Measurements from ENCODE around the gene SNX8.

SNX8 gene

DNA sequence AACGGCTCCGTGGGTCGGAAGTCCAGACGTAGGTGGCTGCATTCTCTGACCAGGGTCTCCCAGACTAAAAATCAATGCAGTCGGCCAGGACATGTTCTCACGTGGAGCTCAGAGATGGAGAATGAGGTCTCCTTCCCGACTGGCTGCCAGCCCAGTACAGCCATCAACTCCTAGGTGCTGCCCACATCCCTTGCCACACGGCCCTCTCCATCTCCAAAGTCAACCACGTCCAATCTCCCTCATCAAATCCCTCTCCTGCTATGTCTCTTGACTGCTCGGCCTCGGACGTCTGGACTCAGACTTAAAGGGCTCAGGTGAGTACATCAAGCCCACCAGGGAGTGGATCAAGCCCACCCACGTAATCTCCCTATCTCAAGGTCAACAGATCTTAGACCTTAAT lies 88.4 kb downstream of the SNX8 start:
- in situ Hi-C loops (cut with HindIII; ENCODE audit: low sequenced_read_pairs): no loop called here

GRCh38 chr7:2225336-2225735 lies 88.9 kb downstream of the SNX8 start:
- in situ Hi-C loops (cut with HindIII; ENCODE audit: low sequenced_read_pairs): no loop called here

DNA sequence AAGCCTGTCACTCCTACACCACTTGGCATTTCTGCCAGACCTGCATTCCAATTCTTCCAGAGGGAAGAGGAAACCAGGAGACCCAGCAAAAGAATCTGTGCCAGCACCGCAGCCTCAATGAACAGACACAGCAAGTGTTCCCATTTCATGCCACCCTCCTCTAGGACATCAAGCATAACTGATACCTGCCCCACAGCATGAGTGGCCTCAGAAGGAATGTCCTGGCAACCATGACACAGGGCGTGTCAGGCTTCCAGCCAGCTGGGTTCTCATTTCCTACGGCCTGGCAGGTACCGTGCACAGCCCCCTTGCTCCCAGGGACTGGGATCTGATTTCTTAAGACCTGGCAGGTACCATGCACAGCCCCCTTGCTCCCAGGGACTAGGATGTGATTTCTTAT lies 89.3 kb downstream of the SNX8 start:
- in situ Hi-C loops (cut with HindIII; ENCODE audit: low sequenced_read_pairs): no loop called here

DNA sequence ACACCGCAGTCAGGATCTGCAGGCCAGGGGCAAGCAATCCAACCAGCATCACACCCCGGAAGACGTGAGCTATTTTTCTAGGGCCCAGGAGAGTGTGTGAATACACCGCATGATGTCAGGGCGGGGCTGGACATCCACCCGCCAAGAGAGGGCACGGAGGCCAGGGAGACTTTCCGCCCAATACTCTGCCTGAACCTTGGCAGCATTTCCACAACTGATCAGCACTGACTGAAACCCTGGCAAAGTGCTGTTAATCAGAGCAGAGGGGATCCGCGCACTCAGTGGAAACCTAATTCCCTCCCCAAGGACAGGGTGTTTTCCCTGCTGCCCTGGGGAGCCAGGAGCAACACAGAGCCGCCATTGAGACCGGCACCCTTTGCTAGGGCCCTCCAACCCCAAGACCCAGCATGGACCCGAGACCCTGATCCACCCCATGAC lies 89.7 kb downstream of the SNX8 start:
- in situ Hi-C loops (cut with HindIII; ENCODE audit: low sequenced_read_pairs): no loop called here

GRCh38 chr7:2223321-2223720 lies 90.9 kb downstream of the SNX8 start:
- in situ Hi-C loops (cut with HindIII; ENCODE audit: low sequenced_read_pairs): no loop called here

GRCh38 chr7:2222516-2222915 lies 91.7 kb downstream of the SNX8 start:
- in situ Hi-C loops (cut with HindIII; ENCODE audit: low sequenced_read_pairs): no loop called here

DNA sequence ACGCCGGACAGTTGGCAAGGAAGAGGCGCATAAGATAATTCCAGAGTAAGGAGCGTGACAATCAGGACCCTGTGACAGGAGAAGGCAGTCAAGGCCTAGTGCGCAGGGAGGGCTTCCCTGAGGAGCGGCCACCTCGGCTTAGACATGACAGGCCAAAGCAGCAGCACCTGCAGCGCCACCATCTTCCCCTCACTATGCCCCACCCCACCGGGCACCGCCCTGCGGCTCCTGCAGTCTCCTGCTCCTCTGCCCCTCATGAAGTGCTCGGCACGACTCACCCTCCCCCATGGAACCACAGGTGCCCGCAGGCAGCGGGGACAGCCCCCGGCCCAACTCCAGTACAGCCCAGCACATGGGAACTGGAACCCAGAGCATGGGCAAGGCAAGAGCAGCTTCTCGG lies 93.3 kb downstream of the SNX8 start:
- in situ Hi-C loops (cut with HindIII; ENCODE audit: low sequenced_read_pairs): no loop called here

DNA sequence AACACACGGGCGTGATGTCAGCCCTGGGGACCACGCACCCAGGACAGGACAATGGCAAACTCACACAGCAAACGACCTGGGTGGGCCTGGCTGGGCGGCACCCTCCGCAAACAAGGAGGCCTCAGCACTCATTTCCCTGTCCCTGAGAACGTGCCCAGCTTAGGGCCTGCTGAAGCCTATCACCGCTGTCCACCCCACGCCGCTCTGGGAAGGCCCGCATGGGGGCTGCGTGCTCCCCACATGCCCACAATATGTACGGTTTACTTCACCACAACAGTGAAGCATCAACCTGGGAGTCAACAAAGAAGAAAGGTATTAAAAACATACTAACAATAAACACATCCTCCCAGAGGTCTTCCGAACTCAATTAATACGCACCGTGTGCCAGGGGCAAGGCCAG lies 93.7 kb downstream of the SNX8 start:
- in situ Hi-C loops (cut with HindIII; ENCODE audit: low sequenced_read_pairs): no loop called here

DNA sequence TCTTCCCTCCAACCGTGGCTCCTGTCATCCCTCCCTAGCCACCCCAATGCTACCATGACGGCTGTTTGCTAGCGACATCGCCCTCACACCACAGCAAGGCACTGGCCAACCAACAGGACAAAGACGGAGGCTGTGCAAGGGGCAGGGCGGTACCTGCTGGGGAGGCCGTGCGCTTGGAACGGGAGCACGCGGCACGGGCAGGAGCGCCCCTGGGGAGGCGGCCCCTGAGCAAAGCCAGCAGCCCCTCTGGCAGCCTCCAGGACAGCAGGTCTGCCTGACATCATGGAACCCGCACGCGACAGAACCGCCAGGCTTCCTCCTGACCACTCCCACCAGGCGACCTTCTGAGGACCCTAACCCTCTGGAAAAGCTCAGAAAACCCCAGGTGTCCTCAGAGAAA lies 94.2 kb downstream of the SNX8 start:
- in situ Hi-C loops (cut with HindIII; ENCODE audit: low sequenced_read_pairs): no loop called here

DNA sequence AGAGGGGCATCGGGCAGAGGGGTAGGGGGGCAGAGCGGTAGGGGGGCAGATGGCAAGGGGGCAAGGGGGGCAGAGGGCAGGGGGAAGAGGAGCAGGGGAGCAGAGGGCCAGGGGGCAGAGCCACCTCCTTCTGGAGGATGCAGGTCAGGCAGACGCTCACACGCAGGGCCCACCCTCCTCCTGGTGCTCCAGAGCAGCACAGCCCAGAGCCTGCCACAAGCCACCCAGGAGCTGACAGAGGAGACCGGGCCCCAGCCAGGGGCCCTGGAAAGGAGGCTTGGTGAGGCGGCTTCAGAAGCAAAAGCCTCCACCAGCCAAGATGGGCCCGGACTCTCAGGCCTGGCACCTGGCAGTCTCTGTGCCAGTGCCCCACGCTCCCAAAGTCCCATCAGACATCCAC lies 94.6 kb downstream of the SNX8 start:
- in situ Hi-C loops (cut with HindIII; ENCODE audit: low sequenced_read_pairs): no loop called here

DNA sequence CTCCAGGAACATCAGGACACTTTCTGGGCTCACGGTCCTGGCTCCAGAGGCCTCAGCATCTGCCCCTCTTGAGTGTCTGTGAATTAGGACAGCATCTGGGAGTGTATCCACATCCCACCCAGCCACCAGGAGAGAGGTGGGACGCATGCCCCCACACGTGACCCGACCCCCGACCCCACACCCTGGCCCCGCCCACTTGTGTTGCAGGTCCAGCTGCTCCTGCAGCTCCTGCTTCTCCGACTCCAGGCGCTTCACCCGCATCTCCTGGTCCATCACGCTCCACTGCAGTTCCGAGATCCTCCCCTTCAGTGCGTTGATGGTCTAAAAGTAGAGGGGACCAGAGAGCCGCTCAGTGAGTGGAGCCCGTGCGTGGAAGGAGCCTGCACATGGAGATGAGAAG lies 95.1 kb downstream of the SNX8 start:
- in situ Hi-C loops (cut with HindIII; ENCODE audit: low sequenced_read_pairs): no loop called here

DNA sequence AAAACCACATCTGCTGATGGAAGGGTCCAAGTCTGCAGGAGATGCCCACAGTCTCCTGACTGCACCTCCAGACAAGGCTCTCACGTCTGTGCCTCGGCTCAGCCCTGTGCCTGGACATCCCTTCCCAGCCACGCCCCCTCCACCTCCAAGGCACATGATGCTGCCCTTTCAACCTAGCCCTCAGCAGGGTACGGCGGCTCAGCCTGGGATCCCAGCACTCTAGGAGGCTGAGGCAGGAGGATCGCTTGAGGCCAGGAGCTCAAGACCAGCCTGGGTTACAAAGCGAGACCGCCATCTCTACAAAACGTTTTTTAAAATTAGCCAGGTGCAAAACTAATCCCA lies 95.8 kb downstream of the SNX8 start:
- in situ Hi-C loops (cut with HindIII; ENCODE audit: low sequenced_read_pairs): no loop called here

DNA sequence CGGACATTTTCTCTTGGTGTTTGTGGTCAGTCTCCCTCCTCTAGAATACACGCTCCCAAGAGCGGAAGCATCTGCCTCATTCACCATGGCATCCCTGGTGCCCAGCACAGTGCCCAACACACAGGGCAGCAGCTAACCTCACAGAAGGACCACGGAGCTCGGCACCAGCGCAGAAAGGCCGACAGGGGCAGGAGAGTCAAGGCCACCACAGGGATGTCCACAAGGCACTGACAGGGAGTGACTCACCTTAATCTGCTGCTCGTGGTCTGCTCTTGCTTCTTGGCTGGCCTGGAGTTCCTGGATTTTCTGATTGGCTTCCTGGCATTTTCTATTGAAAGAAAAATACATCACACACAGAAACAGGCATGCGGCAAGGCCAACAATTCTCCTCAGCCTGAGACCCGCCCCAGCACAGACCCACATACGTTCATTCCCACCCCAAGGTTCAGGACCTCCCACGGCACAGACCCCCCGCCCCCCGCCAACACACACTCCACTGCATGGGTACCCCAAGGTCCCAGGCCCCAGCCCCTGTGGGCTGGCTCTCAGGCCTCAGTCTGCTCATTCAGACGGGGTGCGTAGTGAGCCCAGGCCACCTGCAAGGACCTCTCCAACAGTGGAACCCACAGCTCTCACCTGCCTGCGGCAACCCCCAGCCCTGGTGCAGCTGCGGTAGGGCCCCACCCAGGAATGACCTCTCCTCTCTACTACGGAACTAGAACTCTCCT lies 96.4 kb downstream of the SNX8 start:
- in situ Hi-C loops (cut with HindIII; ENCODE audit: low sequenced_read_pairs): no loop called here

DNA sequence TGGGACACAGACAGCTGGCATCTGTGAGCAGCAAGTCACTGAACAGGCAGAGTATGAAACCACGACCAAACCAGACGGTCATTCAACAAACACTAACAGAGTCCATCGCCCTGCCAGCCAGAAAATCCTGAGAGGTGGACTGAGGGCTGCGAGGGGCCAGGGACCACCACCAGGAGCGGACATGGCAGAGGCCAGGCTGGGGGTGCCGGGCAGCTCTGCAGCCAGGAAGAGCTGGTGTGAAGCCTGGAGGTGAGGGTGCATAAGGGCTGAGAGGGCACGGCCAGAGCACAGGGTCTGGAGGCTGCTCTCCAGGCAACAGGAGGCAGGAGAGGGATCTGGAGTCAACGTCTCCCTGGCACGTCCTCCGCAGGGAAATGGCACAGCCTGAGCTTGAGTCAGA lies 97.0 kb downstream of the SNX8 start:
- in situ Hi-C loops (cut with HindIII; ENCODE audit: low sequenced_read_pairs): no loop called here

- in situ Hi-C loops (cut with HindIII; ENCODE audit: low sequenced_read_pairs): no loop called here
These were observed 98.4 kb downstream of the SNX8 start for GRCh38 chr7:2215851-2216250.

DNA sequence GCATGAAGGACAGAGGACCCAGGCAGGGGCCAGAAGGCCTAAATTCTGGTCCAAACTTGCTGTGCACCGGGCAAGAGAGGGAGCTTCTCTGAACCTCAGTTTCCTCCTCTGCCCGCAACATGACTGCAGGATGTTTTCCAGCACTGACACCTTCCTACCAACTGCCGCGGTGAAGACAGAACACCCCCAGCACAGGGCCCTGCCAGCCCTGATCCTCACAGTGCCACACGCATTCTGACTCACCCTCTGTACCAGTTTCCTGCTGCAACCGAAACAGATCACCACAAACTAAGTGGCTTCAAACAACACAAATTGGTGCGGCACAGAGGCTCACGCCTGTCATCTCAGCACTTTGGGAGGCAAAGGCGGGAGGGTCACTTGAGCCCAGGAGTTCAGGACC lies 99.6 kb downstream of the SNX8 start:
- in situ Hi-C loops (cut with HindIII; ENCODE audit: low sequenced_read_pairs): no loop called here

GRCh38 chr7:2213551-2214215 lies 100.6 kb downstream of the SNX8 start:
- in situ Hi-C loops (cut with HindIII; ENCODE audit: low sequenced_read_pairs): no loop called here

DNA sequence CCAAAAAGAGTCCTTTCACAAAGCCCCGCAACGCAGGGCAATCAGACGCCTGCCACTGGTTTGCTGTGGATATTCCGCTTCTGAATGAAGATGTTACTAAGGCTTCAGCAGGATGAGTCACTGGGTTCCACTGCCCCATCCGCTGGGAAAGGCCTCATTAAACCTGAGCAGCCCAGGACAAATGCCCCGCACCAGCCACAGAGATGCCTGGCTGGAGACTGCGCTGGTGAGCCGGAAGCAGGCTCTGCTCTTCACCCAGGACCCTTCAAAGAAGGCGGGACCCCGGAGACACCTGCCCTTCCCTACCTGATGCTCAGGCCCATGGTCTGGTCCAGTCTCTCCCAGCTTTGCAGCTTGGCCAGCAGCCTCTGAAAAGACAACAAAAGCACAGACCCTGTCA lies 101.3 kb downstream of the SNX8 start:
- in situ Hi-C loops (cut with HindIII; ENCODE audit: low sequenced_read_pairs): no loop called here

DNA sequence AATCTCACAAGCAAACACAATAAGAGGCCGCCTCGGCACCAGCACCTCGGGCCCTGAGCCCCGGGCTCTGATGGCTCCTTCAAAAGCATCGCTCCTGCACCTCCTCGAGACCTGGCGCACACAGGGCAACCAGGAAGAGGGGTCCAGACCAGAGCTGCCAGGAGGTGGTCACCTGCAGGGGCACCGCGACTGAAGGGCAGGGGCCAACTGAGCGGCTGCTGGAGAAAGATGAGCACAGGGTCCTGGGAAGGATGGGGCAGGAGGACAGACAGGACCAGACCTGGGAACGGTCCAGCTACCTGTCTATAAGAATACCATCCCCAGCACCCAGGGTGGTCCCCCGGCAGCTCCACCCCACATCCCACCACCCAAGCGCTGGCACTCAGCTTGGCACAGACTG lies 102.3 kb downstream of the SNX8 start:
- in situ Hi-C loops (cut with HindIII; ENCODE audit: low sequenced_read_pairs): no loop called here

DNA sequence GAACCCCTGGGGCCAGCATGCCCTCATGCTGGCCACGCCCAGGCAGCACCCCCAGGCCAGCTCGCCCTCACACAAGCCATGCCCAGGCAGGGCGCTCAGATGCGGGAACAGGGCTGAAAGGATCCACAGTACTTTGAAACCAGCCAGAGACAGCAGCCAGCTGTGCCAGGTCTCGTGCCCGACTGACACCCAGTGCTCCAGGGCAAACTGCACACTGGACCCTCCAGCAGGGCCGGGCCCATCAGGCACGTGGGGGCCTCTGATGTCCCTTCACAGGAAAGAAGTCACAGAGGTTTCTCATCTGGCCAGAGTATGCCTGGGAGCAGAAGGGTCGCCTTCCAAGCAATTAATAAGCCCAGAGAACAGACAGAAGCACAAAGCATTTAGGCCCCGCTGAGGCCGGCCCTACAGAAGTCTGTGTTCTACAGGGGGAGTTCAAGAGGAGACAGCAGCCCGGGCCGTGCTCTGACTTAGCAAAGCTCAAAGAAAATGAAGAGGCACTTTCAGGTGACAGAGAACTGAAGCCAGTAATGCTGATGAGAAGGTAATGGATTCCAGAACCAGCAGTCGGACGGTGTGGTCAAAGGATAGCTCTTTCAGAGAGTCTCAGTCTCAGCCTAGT lies 102.9 kb downstream of the SNX8 start:
- in situ Hi-C loops (cut with HindIII; ENCODE audit: low sequenced_read_pairs): no loop called here

GRCh38 chr7:2210551-2211258 lies 103.5 kb downstream of the SNX8 start:
- in situ Hi-C loops (cut with HindIII; ENCODE audit: low sequenced_read_pairs): no loop called here

GRCh38 chr7:2209961-2210323 lies 104.3 kb downstream of the SNX8 start:
- in situ Hi-C loops (cut with HindIII; ENCODE audit: low sequenced_read_pairs): loop anchor here (10.0 kb wide), 1 partner anchor 75 kb away; no protein-coding TSS in a partner anchor
